ENCODE results near the gene TNFAIP3. TPM values are rescaled to one million over a fixed set of nuclear protein-coding genes. Genes with fewer than 3 reads are reported as not detected.

The TNFAIP3 gene
- total and polyA plus RNA-seq, 2 of the 8 experiments (the other 6 are each of a cell fraction or from before 2014, with no cell fraction given): 1.6 to 2.0 TPM

DNA sequence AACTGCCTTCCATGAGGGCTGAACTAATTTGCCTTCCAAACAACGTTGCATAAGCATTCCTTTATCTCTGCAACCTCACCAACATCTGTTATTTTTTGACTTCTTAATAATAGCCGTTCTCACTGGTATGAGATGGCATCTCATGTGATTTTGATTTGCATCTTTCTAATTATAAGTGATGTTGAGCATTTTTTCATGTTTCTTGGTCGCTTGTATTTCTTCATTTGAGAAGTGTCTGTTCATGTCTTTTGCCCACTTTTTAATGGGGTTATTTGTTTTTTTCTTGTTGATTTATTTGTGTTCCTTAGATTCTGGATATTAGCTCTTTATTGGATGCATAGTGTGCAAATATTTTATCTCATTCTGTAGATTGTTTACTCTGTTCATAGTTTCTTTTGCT is 46.4 kb downstream of the TNFAIP3 start:
- DNase-seq (ENCODE audit: low read depth in 1 of 2, low spot score in 2 of 2) (no peak), FAIRE-seq (no peak)
- no peak overlapping the region for H4K8ac ChIP-seq (ENCODE audit: extremely low read depth, insufficient read depth, low read length)
- H3K9ac ChIP-seq (replicated peaks in 1 of 4; ENCODE audit: extremely low read depth in 1 of 4, low read depth in 3 of 4, low read length in 3 of 4): no peak overlapping the region
- H3K36me3 ChIP-seq (ENCODE audit: control insufficient read depth in 2 of 4, insufficient read depth in 4 of 4, low read length in 3 of 4): no peaks in the 10 kb centered on the region
- no peak overlapping the region for H3K4ac ChIP-seq (replicated peaks; ENCODE audit: insufficient read length, low read depth, low read length)
- no peak overlapping the region for H3K27ac ChIP-seq (ENCODE audit: low read depth, low read length)
- H2BK20ac ChIP-seq (ENCODE audit: low read length): no peak overlapping the region
- H3K23me2 ChIP-seq (ENCODE audit: low read depth, low read length): no peaks in the 10 kb centered on the region
- H3K9me3 ChIP-seq (ENCODE audit: insufficient read depth in 2 of 2, low read depth in 1 of 2, low read length in 1 of 2): no peaks in the 10 kb centered on the region
- TF ChIP-seq SRF (IDR thresholded peaks at IDR 0.05; ENCODE audit: low read depth, low read length) (no peak), FOSL1 (IDR thresholded peaks at IDR 0.05; ENCODE audit: insufficient read depth, low read depth, low read length) (no peak), CREB1 (IDR thresholded peaks at IDR 0.05) (no peak)
- TF ChIP-seq, protein P1, sequence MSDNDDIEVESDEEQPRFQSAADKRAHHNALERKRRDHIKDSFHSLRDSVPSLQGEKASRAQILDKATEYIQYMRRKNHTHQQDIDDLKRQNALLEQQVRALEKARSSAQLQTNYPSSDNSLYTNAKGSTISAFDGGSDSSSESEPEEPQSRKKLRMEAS (IDR thresholded peaks at IDR 0.05): no peak
- no peak overlapping the region for H3K4me2 ChIP-seq (ENCODE audit: insufficient read depth in 1 of 2, low read depth in 2 of 2, low read length in 2 of 2)
- H3K14ac ChIP-seq (ENCODE audit: insufficient read length): no peak overlapping the region
- H3K4me3 ChIP-seq (ENCODE audit: extremely low read depth in 1 of 4, insufficient read depth in 2 of 4, low read depth in 3 of 4, low read length in 4 of 4): no peak overlapping the region
- no peaks in the 10 kb centered on the region for H3K79me1 ChIP-seq (ENCODE audit: low read depth, low read length)
- no peak overlapping the region for H2AK5ac ChIP-seq (ENCODE audit: low read depth, low read length)
- H2BK15ac ChIP-seq (ENCODE audit: low read length): no peak overlapping the region
- H3K56ac ChIP-seq (replicated peaks; ENCODE audit: insufficient read length, low read depth, low read length): no peak overlapping the region
- no peak overlapping the region for H2BK12ac ChIP-seq (ENCODE audit: low read depth, low read length)
- no peak overlapping the region for H4K91ac ChIP-seq (replicated peaks; ENCODE audit: insufficient read length, low read length)
- no peaks in the 10 kb centered on the region for H3K79me2 ChIP-seq (ENCODE audit: control insufficient read depth in 1 of 2, insufficient read depth in 2 of 2, low read length in 2 of 2)
- H2BK5ac ChIP-seq (ENCODE audit: low read depth, low read length): no peak overlapping the region
- no peaks in the 10 kb centered on the region for H3K27me3 ChIP-seq (replicated peaks in 1 of 4; ENCODE audit: control insufficient read depth in 3 of 4, extremely low read depth in 1 of 4, insufficient read depth in 3 of 4, low read length in 3 of 4)
- WGBS, 2 experiments (ENCODE audit: extremely low coverage in 1 of 2, insufficient coverage in 1 of 2, insufficient read length in 1 of 2, insufficient replicate concordance in 2 of 2, low coverage in 1 of 2, low lambda C conversion rate in 2 of 2, missing lambda C conversion rate in 1 of 2): 91% methylated on average over 3 of the region's 3 CpGs; no CpG with 5 or more reads in 1 of the 2 experiments
- H4K5ac ChIP-seq (ENCODE audit: insufficient read length, low read depth, low read length): no peak overlapping the region
- no peaks in the 10 kb centered on the region for H4K20me1 ChIP-seq (replicated peaks in 1 of 2; ENCODE audit: control insufficient read depth in 1 of 2, insufficient read depth in 2 of 2, low read length in 2 of 2)
- no peaks in the 10 kb centered on the region for H3K4me1 ChIP-seq (replicated peaks in 1 of 4; ENCODE audit: control insufficient read depth in 3 of 4, insufficient read depth in 4 of 4, low read length in 3 of 4)
- no peak overlapping the region for H3K18ac ChIP-seq (ENCODE audit: extremely low read depth, low read length)
- no peak overlapping the region for H3K23ac ChIP-seq (ENCODE audit: insufficient read length)
- H2AFZ ChIP-seq (ENCODE audit: low read length): no peak overlapping the region
- POLR2A ChIA-PET (ENCODE audit: partially characterized antibody): no interaction called here
- CTCF ChIA-PET (ENCODE audit: partially characterized antibody): interaction anchor here (1.0 to 1.6 kb wide), 3 partner anchors 8 to 209 kb away, joined by 3 to 5 read pairs (median 3); no protein-coding TSS in a partner anchor
- H2BK120ac ChIP-seq (replicated peaks; ENCODE audit: low read depth, low read length): no peak overlapping the region
